AG09319 (cell line): ENCODE data around the gene TFCP2L1.

ENCODE experiments used
- DNase-seq: peaks from one replicate; pipeline ENCODE4 v3.0.0-alpha.2; 2010; ENCODE audit warnings: low read depth; ENCODE audit errors: extremely low read depth
- CTCF ChIP-seq: IDR thresholded peaks from 2 replicates; pipeline ENCODE4 v1.5.1; 2011; ENCODE audit warnings: low read depth, mild to moderate bottlenecking, inconsistent platforms, low read length, moderate library complexity

The TFCP2L1 gene

GRCh38 chr2:121294881-121295840 lies 10.2 kb upstream of the TFCP2L1 start:
- TF ChIP-seq CTCF: no peak
- no peak for DNase-seq

GRCh38 chr2:121293450-121294325 lies 8.7 kb upstream of the TFCP2L1 start:
- no peak for DNase-seq
- TF ChIP-seq CTCF: no peak

GRCh38 chr2:121291251-121291580 lies 6.2 kb upstream of the TFCP2L1 start:
- no peak for DNase-seq

GRCh38 chr2:121289271-121289670 lies 4.3 kb upstream of the TFCP2L1 start:
- no peak for TF ChIP-seq CTCF
- no peak for DNase-seq

More at GRCh38 chr2:121291251-121291580, 6.2 kb upstream of the TFCP2L1 start:
- TF ChIP-seq CTCF: no peak

GRCh38 chr2:121288454-121289231 lies 3.6 kb upstream of the TFCP2L1 start:
- TF ChIP-seq CTCF: no peak
- DNase-seq: no peak

GRCh38 chr2:121287956-121288355 lies 3.0 kb upstream of the TFCP2L1 start:
- no peak for DNase-seq

More at GRCh38 chr2:121287956-121288355, 3.0 kb upstream of the TFCP2L1 start:
- TF ChIP-seq CTCF: no peak
